Ammon's horn (tissue), 1 donor: Measurements from ENCODE around the gene NRXN3.

ENCODE experiments used
- DNase-seq: peaks from one replicate; pipeline ENCODE4 v3.0.0-alpha.2; 2016; ENCODE audit warnings: low spot score

NRXN3 gene

GRCh38 chr14:79693935-79694334, 1523.8 kb downstream of the NRXN3 start:
- DNase-seq: no peak

DNA sequence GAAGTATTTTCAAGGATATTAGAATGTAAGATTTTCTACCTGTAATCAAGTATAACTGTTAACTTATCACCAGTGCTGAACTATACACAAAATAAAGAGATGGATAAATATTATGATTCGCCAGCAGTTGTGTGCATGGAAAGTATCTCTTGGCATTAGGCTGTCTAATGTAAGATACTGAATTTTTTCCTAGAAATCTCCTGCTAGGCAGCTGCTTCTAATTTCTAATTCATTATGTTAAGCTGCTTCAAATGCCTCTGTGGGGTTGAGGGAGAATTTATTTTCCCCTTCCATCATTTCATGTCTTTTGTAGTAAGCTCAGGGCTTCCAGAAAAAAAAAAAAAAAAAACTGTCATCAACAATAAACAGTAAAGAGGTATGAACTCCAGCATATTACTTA, 1525.1 kb downstream of the NRXN3 start:
- no peak for DNase-seq

- no peak for DNase-seq
These were observed 1528.1 kb downstream of the NRXN3 start for GRCh38 chr14:79698298-79698711.

- no peak for DNase-seq
These were observed 1529.0 kb downstream of the NRXN3 start for GRCh38 chr14:79699206-79699605.

DNA sequence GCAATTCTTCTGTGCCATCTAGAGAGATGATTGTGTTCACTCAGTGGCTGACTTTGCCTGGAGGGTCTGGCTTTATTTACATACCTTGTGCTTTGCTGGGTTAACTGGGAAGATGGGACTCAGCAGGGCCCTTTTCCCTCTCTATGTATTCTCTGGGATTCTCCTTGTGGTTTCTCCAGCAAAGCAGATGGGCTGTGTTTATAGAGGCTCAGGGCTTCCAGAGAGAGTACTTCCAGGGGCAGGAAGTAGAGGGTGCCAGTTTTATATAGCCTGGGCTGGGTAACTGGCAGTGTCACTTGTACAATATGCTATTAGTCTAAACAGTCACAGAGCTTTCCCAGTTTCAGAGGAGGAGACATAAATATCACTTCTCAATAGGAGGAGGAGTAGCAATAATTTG, 1531.2 kb downstream of the NRXN3 start:
- DNase-seq: no peak

GRCh38 chr14:79702197-79702596, 1532.0 kb downstream of the NRXN3 start:
- no peak for DNase-seq

GRCh38 chr14:79703209-79703608, 1533.0 kb downstream of the NRXN3 start:
- no peak for DNase-seq

DNA sequence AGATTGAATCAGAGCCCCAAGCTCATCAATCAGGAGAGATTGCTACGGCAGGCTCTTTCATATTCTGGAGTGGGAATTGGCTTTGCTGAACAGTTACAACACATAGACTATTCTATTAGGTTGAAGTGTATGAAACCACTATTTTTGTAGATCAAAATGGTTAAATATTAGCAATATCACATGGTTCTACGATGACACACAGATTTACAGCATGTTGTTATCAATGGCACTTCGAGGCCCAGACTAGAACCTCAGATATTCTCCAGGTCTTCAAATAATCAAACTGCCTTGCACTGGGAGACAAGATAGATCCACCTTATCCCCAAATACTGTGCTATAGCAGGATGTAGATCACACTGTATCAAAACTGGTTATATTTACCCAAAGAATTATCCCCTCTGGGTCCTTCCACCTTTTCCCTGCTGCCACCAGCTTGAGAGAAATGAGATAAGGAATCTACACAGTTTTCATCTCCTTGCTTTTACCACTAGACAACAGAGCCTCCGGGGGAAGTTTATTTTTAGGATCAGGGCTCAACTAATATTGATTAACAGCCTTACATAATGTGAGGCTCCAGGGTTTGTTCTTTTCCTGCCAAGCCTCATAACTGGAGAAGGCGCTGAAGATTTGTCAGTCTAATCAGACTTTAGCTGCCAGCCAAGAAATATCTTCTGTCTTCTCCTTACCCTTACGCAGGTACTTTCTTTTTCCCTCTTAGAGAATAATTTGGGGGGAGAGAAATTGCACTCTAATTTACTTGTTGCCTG, 1534.1 kb downstream of the NRXN3 start:
- DNase-seq: no peak

- no peak for DNase-seq
These were observed 1535.1 kb downstream of the NRXN3 start for GRCh38 chr14:79705126-79705894.

GRCh38 chr14:79706382-79706781, 1536.2 kb downstream of the NRXN3 start:
- DNase-seq: no peak

DNA sequence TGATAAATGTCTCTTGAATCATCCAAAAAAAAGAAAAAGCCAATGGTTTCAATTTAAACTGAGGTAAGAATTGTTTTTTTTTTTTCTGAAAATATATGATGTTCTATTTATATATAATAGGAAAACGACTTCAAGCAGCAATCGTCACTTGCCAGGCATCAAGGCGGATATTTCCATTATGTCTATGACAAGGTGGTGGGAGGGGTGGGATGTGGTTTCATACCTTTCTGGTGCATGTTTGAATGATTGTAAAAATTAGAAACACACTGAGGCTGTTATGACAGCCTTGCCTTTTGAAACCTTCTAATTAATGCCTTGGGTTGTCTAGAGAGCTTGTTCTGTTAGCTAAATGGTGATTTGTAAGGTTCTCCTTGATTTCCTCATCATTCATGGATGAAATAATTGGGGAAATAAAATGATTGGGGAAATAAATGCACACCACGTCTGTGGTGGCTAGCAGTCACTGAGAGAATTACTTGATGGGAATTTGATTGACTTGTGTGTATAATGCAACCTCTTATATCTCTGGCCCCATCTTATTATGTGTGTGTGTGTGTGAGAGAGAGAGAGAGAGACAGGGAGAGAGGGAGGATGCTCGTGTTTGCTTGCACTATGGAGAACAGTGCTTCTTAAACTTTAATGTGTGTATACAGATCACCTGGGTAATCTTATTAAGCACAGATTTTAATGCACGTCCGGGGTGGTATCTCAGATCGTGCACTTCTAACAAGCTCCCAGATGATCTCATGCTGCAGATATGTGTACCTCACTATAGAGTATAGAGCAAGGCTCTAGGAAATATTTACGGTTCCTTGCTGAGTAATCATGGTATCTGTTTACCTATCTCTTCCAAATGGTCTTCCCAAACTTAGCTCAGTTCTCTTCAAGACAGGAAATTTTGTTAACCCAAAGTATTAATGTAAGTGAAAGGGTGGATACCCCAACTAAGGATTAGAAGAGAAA, 1538.5 kb downstream of the NRXN3 start:
- DNase-seq: no peak

- no peak for DNase-seq
These were observed 1539.4 kb downstream of the NRXN3 start for GRCh38 chr14:79709573-79709972.

DNA sequence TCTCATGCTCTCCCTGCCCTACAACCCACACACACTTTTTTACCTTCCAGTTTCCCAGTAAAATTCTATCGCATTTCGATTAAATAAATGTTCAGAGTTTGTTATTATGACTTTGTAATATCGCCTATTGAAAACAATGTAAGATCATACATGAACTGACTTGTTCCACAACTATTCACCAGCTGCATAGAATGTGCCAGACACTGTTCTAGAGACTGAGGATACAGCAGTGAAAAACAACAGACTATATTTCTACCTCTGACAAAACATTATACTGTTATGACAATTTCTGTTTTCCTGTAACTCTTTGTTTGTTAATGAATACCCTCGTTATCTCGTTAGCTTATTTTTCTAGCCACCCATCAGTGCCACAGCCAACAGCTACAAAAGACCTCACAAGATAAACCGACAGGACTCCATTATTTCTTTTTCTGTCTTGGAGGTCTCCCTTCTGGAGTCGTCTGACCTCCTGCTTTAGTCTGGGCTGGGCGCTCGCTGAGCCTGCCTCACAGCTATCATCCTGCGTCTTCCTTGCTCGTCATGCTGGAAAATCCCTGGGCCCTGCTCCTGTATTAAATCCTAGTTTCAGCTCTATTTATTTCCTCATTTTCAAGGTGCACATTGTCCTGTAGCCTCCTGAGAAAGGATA, 1542.3 kb downstream of the NRXN3 start:
- no peak for DNase-seq

- DNase-seq: no peak
These were observed 1551.4 kb downstream of the NRXN3 start for GRCh38 chr14:79721399-79722084.

- DNase-seq: no peak
These were observed 1555.0 kb downstream of the NRXN3 start for GRCh38 chr14:79724934-79725717.

GRCh38 chr14:79727900-79728299, 1557.7 kb downstream of the NRXN3 start:
- no peak for DNase-seq

DNA sequence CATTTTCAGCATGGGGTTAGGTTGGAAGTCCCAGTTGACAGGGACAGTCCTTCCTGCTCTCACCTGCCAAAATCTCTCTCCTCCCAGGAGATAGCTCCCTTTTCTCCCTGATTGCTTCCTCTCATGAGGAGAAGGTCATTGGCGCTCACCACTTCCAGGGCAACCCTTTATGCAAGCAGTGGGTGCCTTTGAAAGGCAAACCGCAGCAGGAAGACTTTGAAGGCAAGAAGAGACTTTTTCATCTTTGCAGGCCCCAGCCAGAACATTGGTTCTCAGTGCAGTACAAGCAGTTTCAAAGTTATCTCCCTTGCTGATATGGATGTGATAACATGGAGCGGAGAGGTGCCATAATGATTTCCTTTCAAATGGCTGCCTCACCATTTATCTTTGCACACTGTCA, 1558.2 kb downstream of the NRXN3 start:
- DNase-seq: no peak

DNA sequence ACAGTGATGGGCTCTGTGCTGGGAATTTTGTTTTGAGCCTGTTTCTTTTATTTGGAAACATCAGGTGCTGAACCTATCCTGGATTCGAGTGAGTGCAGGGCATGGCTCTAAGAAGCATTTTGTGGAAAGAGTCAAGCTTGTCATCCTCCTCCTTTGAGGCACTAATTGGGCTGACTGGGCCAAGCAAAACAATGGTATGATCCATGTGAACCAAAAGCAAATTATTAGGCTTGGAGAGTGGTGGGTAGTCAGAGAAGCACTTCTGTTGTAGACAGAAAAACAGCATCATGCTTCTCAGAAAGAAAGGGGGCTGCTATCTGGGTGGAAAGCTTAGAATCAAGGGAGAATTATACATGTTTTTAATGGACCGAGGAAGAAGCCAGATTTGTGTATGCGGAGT, 1559.6 kb downstream of the NRXN3 start:
- DNase-seq: no peak

GRCh38 chr14:79730196-79730595, 1560.0 kb downstream of the NRXN3 start:
- no peak for DNase-seq

DNA sequence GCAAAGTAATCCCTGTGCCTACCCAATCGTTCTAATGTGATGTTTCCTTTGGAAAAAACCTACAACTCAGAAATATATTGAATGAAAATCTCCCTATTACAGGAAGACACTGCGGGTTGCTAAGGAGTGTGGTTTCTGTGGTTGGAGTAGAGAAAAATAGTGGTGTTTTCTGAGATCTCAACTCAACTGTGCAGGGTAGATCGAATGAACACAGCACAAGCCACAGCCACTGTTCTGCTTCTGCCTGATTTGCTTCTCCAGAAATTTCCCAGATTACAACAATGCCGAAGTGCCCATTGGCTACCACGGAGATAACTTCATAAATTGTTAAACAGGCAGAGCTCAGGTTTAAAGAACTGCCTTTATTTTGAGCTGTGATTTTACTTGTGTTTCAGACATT, 1560.8 kb downstream of the NRXN3 start:
- DNase-seq: no peak
